ENCODE data around the gene DNAJC21. TPM values are rescaled to one million over a fixed set of nuclear protein-coding genes. Genes with fewer than 3 reads are reported as not detected.
A peak's percentile ranks its signal among the peaks of the same experiment; 100 is the strongest.

DNAJC21 gene
- total RNA-seq, 3 donors from 2014 or later (not counting 1 experiment from before 2014, with no cell fraction given), result 46.8 to 57.9 (median 56.1) TPM

- ATAC-seq (peak in 1 of 3 donors; percentile 59), DNase-seq (peak in 1 of 2 donors; percentile 34)
- no peaks in the 10 kb centered on the region for H3K9me3 Mint-ChIP-seq
- TF ChIP-seq CTCF (IDR thresholded peaks at IDR 0.05), result peak; percentile 17
- Histone ChIP-seq H3K9me3 (ENCODE audit: control insufficient read depth, insufficient read depth, low read length) (no peaks in the 10 kb centered on the region), H3K27me3 (ENCODE audit: control insufficient read depth, insufficient read depth, low read length) (no peaks in the 10 kb centered on the region), H3K4me3 (ENCODE audit: low read length) (no peak overlapping the region), H3K4me1 (ENCODE audit: control insufficient read depth, insufficient read depth, low read length) (no peaks in the 10 kb centered on the region), H3K36me3 (ENCODE audit: control insufficient read depth, insufficient read depth, low read length) (peaks cover 24% of the 10 kb centered on the region), H3K27ac (ENCODE audit: low read length) (no peak overlapping the region)
- peaks cover 14% of the 10 kb centered on the region for H3K36me3 Mint-ChIP-seq
- intact Hi-C loops (cut with micrococcal nuclease), result loop anchor here (10.0 kb wide), 1 partner anchor 967 kb away; no protein-coding TSS in a partner anchor
- H3K4me1 Mint-ChIP-seq, result no peaks in the 10 kb centered on the region
- H3K27ac Mint-ChIP-seq, result peak overlapping the region in 1 of 2 donors; percentile 10
- 59% methylated on average over 4 of the region's 5 CpGs for WGBS (ENCODE audit: insufficient coverage)
- no peak overlapping the region for H3K4me3 Mint-ChIP-seq
- no peaks in the 10 kb centered on the region for H3K27me3 Mint-ChIP-seq (ENCODE audit: low read depth in 2 of 2)
Measured at GRCh38 chr5:34957857-34958690, 28.7 kb downstream of the DNAJC21 start.

- intact Hi-C loops (cut with micrococcal nuclease), result loop anchor here (10.0 kb wide), 1 partner anchor 965 kb away; no protein-coding TSS in a partner anchor
- H3K27ac Mint-ChIP-seq, result peak overlapping the region; percentile 30 to 35
Measured at GRCh38 chr5:34959323-34959722, 30.0 kb downstream of the DNAJC21 start.

GRCh38 chr5:34967540-34967939, 38.2 kb downstream of the DNAJC21 start:
- WGBS (ENCODE audit: insufficient coverage), result 99% methylated on average over 3 of the region's 4 CpGs
- H3K4me1 ChIP-seq (ENCODE audit: control insufficient read depth, insufficient read depth, low read length), result no peaks in the 10 kb centered on the region
- Mint-ChIP-seq H3K4me1 (no peaks in the 10 kb centered on the region), H3K9me3 (peaks cover 0 to 13% of the 10 kb centered on the region in 2 donors), H3K27ac (no peak overlapping the region), H3K27me3 (ENCODE audit: low read depth in 2 of 2) (no peaks in the 10 kb centered on the region), H3K36me3 (peaks cover 13% of the 10 kb centered on the region), H3K4me3 (no peak overlapping the region)
- ATAC-seq (no peak), DNase-seq (no peak)
- no peaks in the 10 kb centered on the region for H3K9me3 ChIP-seq (ENCODE audit: control insufficient read depth, insufficient read depth, low read length)
- intact Hi-C loops (cut with micrococcal nuclease), result no loop called here
- no peaks in the 10 kb centered on the region for H3K27me3 ChIP-seq (ENCODE audit: control insufficient read depth, insufficient read depth, low read length)
- no peak overlapping the region for H3K27ac ChIP-seq (ENCODE audit: low read length)
- no peak for TF ChIP-seq CTCF (IDR thresholded peaks at IDR 0.05)
- no peak overlapping the region for H3K4me3 ChIP-seq (ENCODE audit: low read length)
- H3K36me3 ChIP-seq (ENCODE audit: control insufficient read depth, insufficient read depth, low read length), result no peaks in the 10 kb centered on the region

More at GRCh38 chr5:34959323-34959722, 30.0 kb downstream of the DNAJC21 start:
- H3K9me3 Mint-ChIP-seq, result no peaks in the 10 kb centered on the region
- DNase-seq (no peak), ATAC-seq (no peak)
- H3K4me1 Mint-ChIP-seq, result no peaks in the 10 kb centered on the region
- peaks cover 14% of the 10 kb centered on the region for H3K36me3 Mint-ChIP-seq
- H3K4me3 Mint-ChIP-seq, result no peak overlapping the region
- H3K9me3 ChIP-seq (ENCODE audit: control insufficient read depth, insufficient read depth, low read length), result no peaks in the 10 kb centered on the region
- H3K36me3 ChIP-seq (ENCODE audit: control insufficient read depth, insufficient read depth, low read length), result peaks cover 15% of the 10 kb centered on the region
- H3K4me3 ChIP-seq (ENCODE audit: low read length), result no peak overlapping the region
- H3K27me3 ChIP-seq (ENCODE audit: control insufficient read depth, insufficient read depth, low read length), result no peaks in the 10 kb centered on the region
- WGBS (ENCODE audit: insufficient coverage), result 82% methylated on average over 1 of the region's 1 CpG
- H3K4me1 ChIP-seq (ENCODE audit: control insufficient read depth, insufficient read depth, low read length), result no peaks in the 10 kb centered on the region
- TF ChIP-seq CTCF (IDR thresholded peaks at IDR 0.05), result no peak
- no peak overlapping the region for H3K27ac ChIP-seq (ENCODE audit: low read length)
- no peaks in the 10 kb centered on the region for H3K27me3 Mint-ChIP-seq (ENCODE audit: low read depth in 2 of 2)
